Right lobe of liver (tissue), 6 donors: ENCODE data around the gene NCKAP5. TPM values are rescaled to one million over a fixed set of nuclear protein-coding genes. Genes with fewer than 3 reads are reported as not detected.

Experiments
- ATAC-seq, 4 donors: fragments of 200-7000 bp; cut with Tn5 transposase; one replicate each; pipeline ENCODE4 v1.9.1; 2020; ENCODE audit warnings: mild to moderate bottlenecking in 4 of 4, moderate library complexity in 4 of 4
- DNase-seq, 3 donors: peaks; one replicate each; pipeline ENCODE4 v3.0.0-alpha.2; 2020
- H3K27ac ChIP-seq, 3 donors: fragments of 200-600 bp; one replicate each; pipeline ENCODE4 v1.8.0; 2022
- H3K27me3 ChIP-seq, 2 donors: fragments of 200-600 bp; one replicate each; pipeline ENCODE4 v1.8.0; 2022
- H3K36me3 ChIP-seq, 4 donors: fragments of 200-600 bp; sonication (generic) in 1 of 4; one replicate each; pipeline versions ENCODE4 v1.5.1 to v1.8.0; 2017 to 2022; ENCODE audit warnings: control low read depth in 1 of 4
- H3K4me1 ChIP-seq, 4 donors: fragments of 200-600 bp; sonication (generic) in 1 of 4; one replicate each; pipeline versions ENCODE4 v1.5.1 to v1.8.0; 2017 to 2022; ENCODE audit warnings: control low read depth in 1 of 4
- H3K4me3 ChIP-seq, 3 donors: fragments of 200-600 bp; one replicate each; pipeline ENCODE4 v1.8.0; 2022
- H3K9me3 ChIP-seq, 4 donors: fragments of 200-600 bp; sonication (generic) in 1 of 4; one replicate each; pipeline versions ENCODE4 v1.5.1 to v1.8.0; 2017 to 2022; ENCODE audit warnings: control low read depth in 1 of 4
- CTCF ChIP-seq, 4 donors: fragments of 200-600 bp in 3 of 4; fragments of 450-650 bp in 1 of 4; IDR thresholded peaks; one replicate each; pipeline versions ENCODE4 v1.5.1 to v1.8.0; 2016 to 2022; ENCODE audit warnings: antibody characterized with exemption in 4 of 4, mild to moderate bottlenecking in 2 of 4
- POLR2A ChIP-seq: fragments of 450-650 bp; IDR thresholded peaks from one replicate; pipeline ENCODE4 v1.6.1; 2017; ENCODE audit warnings: antibody characterized with exemption, mild to moderate bottlenecking
- WGBS: methylation state at CpG from one replicate; pipeline ENCODE4 v1.1.6; 2018; ENCODE audit warnings: low coverage, low lambda C conversion rate; ENCODE audit not compliant: insufficient coverage; ENCODE audit errors: missing lambda C conversion rate; 5-methylcytosine and 5-hydroxymethylcytosine counted together
- intact Hi-C, 2 donors: fragments of 100-400 bp; cut with DNase I; formaldehyde crosslinking; loops; one replicate each; pipeline versions ENCODE4 v1.11.2 to v1.14.1; 2022
- total RNA-seq, 6 experiments: library from RNA; depleted of rRNA in 2 of 6; stranded (reverse); fragments of >200 nt in 2 of 6; fragmentation: NEBNext Ultra II Directional in 3 of 6; extraction: Animal tissue kit (Norgen Biotek cat#: 25700) in 3 of 6; gene quantifications; one replicate each; pipeline versions ENCODE4 v1.1.0 to v1.2.4, GENCODE V29; 2016 to 2023
- donor health status: DM: no; HTN: yes; CAD: no.
- donor health status: DM: no; HTN: no; CAD: no.
- donor health status: DM: no; HTN: no; CAD: no.
- donor health status: DM: no; HTN: yes; CAD: no.
- donor health status: DM: no; HTN: yes; CAD: no.

Gene NCKAP5
- total RNA-seq, 6 experiments from 2014 or later = 3.6 to 11.7 (median 6.9) TPM

GRCh38 chr2:132974467-132975095 is 593.7 kb downstream of the NCKAP5 start:
- Histone ChIP-seq H3K27ac (no peak overlapping the region), H3K36me3 (no peaks in the 10 kb centered on the region), H3K4me3 (no peak overlapping the region), H3K4me1 (no peaks in the 10 kb centered on the region), H3K27me3 (no peaks in the 10 kb centered on the region), H3K9me3 (no peaks in the 10 kb centered on the region)
- DNase-seq = no peak
- intact Hi-C loops = no loop called here
- WGBS = 61% methylated on average over 9 of the region's 11 CpGs
- TF ChIP-seq CTCF (IDR thresholded peaks at IDR 0.05) (no peak), POLR2A (no peak)
- peak in 2 of 4 donors; percentile 75 to 78 for ATAC-seq

GRCh38 chr2:132971310-132972061 is 596.8 kb downstream of the NCKAP5 start:
- Histone ChIP-seq H3K9me3 (no peaks in the 10 kb centered on the region), H3K4me3 (no peak overlapping the region), H3K36me3 (no peaks in the 10 kb centered on the region), H3K27me3 (no peaks in the 10 kb centered on the region), H3K4me1 (no peaks in the 10 kb centered on the region), H3K27ac (no peak overlapping the region)
- peak in 1 of 4 donors; percentile 25 for ATAC-seq
- TF ChIP-seq POLR2A (no peak), CTCF (IDR thresholded peaks at IDR 0.05) (no peak)
- intact Hi-C loops = no loop called here
- no peak for DNase-seq
- 66% methylated on average over 7 of the region's 7 CpGs for WGBS

GRCh38 chr2:132969371-132969985 is 598.8 kb downstream of the NCKAP5 start:
- no peak for ATAC-seq
- Histone ChIP-seq H3K4me3 (no peak overlapping the region), H3K36me3 (no peaks in the 10 kb centered on the region), H3K27me3 (no peaks in the 10 kb centered on the region), H3K9me3 (no peaks in the 10 kb centered on the region), H3K27ac (no peak overlapping the region), H3K4me1 (no peaks in the 10 kb centered on the region)
- WGBS = no CpG with 5 or more reads among the region's 4 CpGs
- TF ChIP-seq POLR2A = no peak
- no peak for TF ChIP-seq CTCF (IDR thresholded peaks at IDR 0.05)
- intact Hi-C loops = no loop called here
- DNase-seq = no peak

- ATAC-seq (no peak), DNase-seq (no peak)
- Histone ChIP-seq H3K4me3 (no peak overlapping the region), H3K9me3 (no peaks in the 10 kb centered on the region), H3K4me1 (no peaks in the 10 kb centered on the region), H3K27me3 (no peaks in the 10 kb centered on the region), H3K27ac (no peak overlapping the region), H3K36me3 (no peaks in the 10 kb centered on the region)
- no peak for TF ChIP-seq POLR2A
- no peak for TF ChIP-seq CTCF (IDR thresholded peaks at IDR 0.05)
- intact Hi-C loops = no loop called here
Observed at GRCh38 chr2:132965460-132965859, 602.8 kb downstream of the NCKAP5 start.
